ENCODE data around the gene SCAF11.

DNA sequence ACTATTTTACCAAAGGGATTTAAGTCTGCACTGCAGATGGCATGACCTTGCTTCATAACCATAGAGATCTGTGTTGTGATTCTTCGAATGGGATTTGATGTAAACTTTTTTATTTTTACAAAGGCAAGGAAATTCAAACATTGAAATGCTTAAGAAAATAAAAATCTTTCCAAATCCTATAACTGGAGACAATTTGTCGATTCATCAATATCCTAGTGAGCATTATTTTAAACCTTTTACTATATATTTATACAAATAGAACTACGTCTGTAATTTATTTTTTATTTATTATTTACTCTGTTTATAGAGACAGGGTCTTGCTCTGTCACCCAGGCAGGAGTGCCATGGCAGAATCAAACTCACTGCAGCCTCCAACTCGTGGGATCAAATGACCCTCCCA is 14.3 kb upstream of the SCAF11 start:
- TF ChIP-seq POLR2A (IDR thresholded peaks at IDR 0.05; ENCODE audit: low read length) (no peak), GATA1 (IDR thresholded peaks at IDR 0.05; ENCODE audit: low read depth, low read length) (no peak)
